Epithelial cell of proximal tubule (primary cell): ENCODE data around the gene MELK. TPM values are rescaled to one million over a fixed set of nuclear protein-coding genes. Genes with fewer than 3 reads are reported as not detected.

Source experiments
- DNase-seq: peaks from one replicate; pipeline ENCODE4 v3.0.0-alpha.2; 2011; ENCODE audit warnings: low read depth
- H3K4me3 ChIP-seq: 2 replicates; pipeline ENCODE4 v1.5.1; 2011; ENCODE audit warnings: low read depth, mild to moderate bottlenecking, low read length
- total RNA-seq: library from RNA; depleted of rRNA; stranded (reverse); fragments of >200 nt; gene quantifications from 2 replicates; pipeline ENCODE4 v1.2.3, GENCODE V29; 2015
- TF ChIP-seq, protein P1 (sequence below): conservative IDR thresholded peaks from 2 replicates; pipeline ENCODE4 v1.5.1; 2012; ENCODE audit warnings: low read depth, mild to moderate bottlenecking, low read length

The MELK gene
- total RNA-seq, 1 donor from 2014 or later, result 64.5 TPM

DNA sequence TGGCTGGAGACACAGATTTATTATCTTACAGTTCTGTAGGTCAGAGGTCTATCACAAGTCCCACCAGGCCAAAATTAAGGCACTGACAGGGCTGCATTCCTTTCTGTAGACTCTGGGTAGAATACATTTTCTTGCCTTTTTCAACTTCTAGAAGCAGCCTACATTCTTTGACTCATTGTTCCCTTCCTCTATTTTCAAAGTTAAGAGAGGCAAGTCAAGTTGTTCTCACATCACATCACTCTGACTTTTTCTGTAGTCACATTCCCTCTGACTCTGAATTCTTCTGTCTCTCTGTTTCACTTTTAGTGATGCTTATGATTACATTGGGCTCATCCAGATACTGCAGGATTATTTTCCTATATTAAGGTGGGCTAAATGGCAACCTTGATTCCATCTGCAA is 119.0 kb downstream of the MELK start:
- H3K4me3 ChIP-seq, result no peak overlapping the region
- TF ChIP-seq, protein P1, sequence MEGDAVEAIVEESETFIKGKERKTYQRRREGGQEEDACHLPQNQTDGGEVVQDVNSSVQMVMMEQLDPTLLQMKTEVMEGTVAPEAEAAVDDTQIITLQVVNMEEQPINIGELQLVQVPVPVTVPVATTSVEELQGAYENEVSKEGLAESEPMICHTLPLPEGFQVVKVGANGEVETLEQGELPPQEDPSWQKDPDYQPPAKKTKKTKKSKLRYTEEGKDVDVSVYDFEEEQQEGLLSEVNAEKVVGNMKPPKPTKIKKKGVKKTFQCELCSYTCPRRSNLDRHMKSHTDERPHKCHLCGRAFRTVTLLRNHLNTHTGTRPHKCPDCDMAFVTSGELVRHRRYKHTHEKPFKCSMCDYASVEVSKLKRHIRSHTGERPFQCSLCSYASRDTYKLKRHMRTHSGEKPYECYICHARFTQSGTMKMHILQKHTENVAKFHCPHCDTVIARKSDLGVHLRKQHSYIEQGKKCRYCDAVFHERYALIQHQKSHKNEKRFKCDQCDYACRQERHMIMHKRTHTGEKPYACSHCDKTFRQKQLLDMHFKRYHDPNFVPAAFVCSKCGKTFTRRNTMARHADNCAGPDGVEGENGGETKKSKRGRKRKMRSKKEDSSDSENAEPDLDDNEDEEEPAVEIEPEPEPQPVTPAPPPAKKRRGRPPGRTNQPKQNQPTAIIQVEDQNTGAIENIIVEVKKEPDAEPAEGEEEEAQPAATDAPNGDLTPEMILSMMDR, result no peak
- DNase-seq, result no peak

DNA sequence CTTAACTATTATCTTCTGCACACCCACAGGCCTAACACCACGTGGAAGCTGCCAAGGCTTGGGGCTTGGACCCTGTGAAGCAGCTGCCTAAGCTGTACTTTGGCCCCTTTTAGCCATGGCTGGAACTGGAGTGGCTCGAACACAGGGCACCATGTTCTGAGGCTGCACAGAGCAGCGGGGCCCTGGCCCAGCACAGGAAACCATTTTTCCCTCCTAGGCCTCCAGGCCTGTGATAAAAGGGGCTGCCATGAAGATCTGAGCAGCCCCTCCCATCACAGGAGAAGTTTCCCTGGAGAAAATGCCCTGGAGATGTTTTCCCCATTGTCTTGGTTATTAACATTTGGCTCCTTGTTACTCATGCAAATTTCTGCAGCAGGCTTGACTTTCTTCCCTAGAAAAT is 126.3 kb downstream of the MELK start:
- TF ChIP-seq, protein P1, result no peak
- DNase-seq, result no peak
- no peak overlapping the region for H3K4me3 ChIP-seq

DNA sequence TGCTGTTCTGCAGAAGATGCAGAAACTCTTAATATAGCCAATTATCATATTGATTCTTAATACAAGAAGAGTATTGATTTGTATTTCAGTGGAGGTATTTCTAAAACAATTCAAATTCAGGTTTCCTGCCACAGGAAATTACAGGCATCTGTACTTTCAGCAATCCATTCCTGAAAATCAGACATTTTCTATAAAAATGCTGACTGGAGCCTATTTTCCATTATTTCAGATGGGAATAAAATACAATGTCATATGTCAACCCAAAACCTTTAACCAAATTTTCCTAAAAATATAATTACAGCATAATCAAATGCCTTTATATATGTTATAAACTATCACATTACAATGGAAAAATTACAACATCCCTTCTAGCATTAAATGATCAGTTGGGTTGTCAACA is 131.5 kb downstream of the MELK start:
- TF ChIP-seq, protein P1, result no peak
- no peak overlapping the region for H3K4me3 ChIP-seq
- no peak for DNase-seq

DNA sequence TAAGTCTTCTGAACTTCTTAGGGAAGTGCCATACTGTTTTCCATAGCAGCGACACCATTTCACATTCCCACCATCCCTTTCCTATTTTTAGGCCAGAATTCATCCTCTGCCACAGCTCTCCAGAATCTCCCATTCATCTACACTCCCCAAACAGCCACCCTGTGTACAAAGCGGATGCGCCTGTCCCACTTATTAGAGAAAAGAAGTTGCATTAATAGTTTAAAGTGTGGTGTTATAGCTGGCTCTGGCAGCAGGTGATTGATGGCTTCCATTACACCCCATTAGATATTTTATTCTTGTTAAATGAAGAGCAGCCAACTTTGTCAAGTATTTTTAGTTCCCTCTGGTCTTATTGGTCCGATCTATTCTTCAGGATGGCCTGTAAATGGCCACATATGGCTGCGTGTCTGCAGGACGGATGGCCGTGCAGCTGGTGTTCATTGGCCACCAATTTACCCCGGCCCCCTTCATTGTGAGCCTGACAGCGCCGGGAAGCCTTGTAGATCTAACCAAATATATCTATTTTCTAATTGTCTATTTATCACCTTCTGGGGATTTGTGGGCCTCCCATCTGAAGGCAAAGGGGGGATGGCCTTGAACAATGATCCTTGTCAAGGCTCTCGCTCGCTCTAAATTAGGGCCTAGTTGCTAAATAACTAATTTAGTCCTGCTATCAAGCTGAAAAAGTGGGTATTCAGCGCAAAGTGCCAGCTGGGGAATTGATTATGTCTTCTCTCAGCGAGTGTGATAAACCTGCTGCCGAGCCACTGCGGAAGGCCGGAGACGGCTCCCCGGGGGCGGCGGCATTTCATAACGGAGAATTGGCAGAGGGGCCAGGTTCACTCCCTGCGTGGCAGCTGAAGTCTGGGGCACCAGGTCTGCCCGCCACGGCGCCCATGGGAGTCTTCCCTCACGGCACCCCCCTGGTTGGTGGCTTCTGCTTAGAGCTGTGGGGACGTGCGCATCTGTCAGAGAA is 141.1 kb downstream of the MELK start:
- no peak for DNase-seq
- H3K4me3 ChIP-seq, result no peak overlapping the region
- TF ChIP-seq, protein P1, result no peak

DNA sequence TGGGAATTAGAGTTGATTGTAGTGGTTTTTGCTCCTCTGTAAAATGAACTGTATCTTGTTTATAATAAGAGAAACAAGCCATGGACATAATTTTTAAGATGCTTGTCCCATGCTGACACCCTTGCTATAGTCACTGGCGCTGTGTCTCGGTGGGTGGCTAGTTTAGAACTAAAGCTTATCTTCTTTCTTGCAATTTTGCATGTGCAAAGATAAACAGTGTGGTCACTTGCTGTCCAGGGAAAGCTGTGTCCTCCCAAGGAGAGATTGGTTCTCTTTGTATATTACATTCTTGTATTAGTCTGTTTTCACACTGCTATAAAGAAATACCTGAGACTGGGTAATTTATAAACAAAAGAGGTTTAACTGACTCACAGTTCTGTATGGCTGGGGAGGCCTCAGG is 143.8 kb downstream of the MELK start:
- DNase-seq, result no peak
- TF ChIP-seq, protein P1, result no peak
- no peak overlapping the region for H3K4me3 ChIP-seq

DNA sequence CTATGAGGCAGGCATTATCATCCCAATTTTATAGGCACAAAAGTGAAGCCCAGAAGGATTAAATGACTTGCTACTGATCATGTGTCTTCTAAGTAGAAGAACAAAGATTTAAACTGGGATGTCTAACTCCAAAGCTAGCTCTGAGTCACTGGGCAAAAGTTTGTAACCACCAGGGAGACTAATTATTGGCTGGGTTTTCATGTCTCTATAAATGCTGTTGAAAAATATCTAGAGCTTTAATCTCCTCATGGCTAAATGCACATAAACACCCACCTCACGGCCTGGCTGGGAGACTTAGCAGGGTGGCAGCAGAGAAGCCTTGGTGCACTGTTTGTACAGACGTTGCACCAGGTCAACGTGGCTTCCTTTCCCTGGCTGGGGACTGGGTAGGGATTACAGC is 144.6 kb downstream of the MELK start:
- no peak overlapping the region for H3K4me3 ChIP-seq
- TF ChIP-seq, protein P1, result no peak
- no peak for DNase-seq

DNA sequence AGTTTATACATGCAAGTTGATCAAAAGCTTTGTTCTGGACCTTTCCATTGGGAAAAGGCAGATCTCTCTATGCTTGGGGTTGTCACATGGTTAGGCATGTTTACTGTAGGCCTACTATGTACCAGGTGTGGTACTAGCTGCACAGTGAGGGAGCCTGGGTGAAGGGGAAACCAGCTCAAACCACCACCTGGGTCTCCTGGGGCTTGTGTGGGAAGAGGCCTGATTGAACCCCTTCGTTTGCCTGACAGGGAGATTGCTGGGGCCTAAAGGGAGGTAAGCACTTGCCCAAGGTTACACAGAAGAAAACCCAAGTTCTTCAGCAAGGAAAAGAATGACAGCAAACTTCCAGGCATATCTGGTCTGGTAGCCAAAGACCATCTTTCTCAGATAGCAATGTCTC is 145.9 kb downstream of the MELK start:
- DNase-seq, result no peak
- TF ChIP-seq, protein P1, result no peak
- H3K4me3 ChIP-seq, result no peak overlapping the region
